ENCODE results near the gene SF3A1. TPM values are rescaled to one million over a fixed set of nuclear protein-coding genes. Genes with fewer than 3 reads are reported as not detected.

Gene SF3A1
- total RNA-seq, 1 experiment from 2014 or later, result 167 TPM

DNA sequence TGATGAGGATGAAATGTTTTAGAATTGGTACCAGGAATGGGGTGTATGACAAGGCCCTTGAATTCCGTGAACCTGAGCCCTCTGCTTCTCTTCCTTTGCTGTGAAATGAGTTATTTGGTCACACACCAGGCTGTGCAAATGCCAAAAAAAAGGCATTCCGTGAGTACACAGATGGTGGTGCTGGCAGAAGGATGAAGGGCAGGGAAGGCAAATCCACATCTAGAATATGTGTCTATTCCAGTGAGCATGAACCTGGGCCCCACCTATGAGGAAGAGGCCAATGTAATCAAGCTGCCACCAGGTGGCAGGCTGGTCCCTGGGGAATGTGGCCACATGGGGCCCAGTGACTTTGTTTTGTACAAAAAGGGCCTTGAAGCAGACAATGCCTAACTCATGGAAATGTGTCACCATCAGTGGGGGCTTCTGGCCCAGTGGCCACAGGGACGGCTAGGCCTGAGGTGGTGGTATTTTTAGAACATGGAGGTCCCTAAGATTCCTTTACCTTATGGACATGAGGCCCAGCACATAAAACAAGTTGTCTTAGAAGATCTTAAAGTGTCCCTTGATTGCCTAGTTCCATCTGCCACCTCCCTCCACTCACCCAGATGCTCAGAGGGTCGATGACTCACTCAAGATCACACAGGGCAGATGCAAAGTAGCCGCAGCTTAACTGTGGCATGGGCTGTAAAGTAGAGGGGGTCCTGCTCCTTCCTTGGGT, 34.4 kb upstream of the SF3A1 start:
- TF ChIP-seq, protein P1, sequence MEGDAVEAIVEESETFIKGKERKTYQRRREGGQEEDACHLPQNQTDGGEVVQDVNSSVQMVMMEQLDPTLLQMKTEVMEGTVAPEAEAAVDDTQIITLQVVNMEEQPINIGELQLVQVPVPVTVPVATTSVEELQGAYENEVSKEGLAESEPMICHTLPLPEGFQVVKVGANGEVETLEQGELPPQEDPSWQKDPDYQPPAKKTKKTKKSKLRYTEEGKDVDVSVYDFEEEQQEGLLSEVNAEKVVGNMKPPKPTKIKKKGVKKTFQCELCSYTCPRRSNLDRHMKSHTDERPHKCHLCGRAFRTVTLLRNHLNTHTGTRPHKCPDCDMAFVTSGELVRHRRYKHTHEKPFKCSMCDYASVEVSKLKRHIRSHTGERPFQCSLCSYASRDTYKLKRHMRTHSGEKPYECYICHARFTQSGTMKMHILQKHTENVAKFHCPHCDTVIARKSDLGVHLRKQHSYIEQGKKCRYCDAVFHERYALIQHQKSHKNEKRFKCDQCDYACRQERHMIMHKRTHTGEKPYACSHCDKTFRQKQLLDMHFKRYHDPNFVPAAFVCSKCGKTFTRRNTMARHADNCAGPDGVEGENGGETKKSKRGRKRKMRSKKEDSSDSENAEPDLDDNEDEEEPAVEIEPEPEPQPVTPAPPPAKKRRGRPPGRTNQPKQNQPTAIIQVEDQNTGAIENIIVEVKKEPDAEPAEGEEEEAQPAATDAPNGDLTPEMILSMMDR (IDR thresholded peaks at IDR 0.05; ENCODE audit: unreplicated experiment), result peak; percentile 81
- no peaks in the 10 kb centered on the region for H3K27me3 Mint-ChIP-seq (ENCODE audit: insufficient read depth, unreplicated experiment)
- no TSS peak for BruUV-seq (replicated peaks)
- ChIA-PET POLR2A (interaction anchor here (1.0 to 16.9 kb wide), 6 partner anchors 21 to 364 kb away, joined by 3 to 532 read pairs (median 5); partner anchors contain the start of gene MTFP1), CTCF (interaction anchor here (0.6 to 6.3 kb wide), 36 partner anchors 10 to 424 kb away, joined by 3 to 83 read pairs (median 4); partner anchors contain the start of genes CASTOR1 and MTFP1)
- peaks cover 7% of the 10 kb centered on the region for H3K36me3 Mint-ChIP-seq (ENCODE audit: insufficient read depth, unreplicated experiment)
- no peak overlapping the region for H3K4me3 Mint-ChIP-seq (ENCODE audit: unreplicated experiment)
- no peaks in the 10 kb centered on the region for H3K9me3 Mint-ChIP-seq (ENCODE audit: unreplicated experiment)
- intact Hi-C loops (cut with micrococcal nuclease), result loop anchor here (1.0 kb wide), 1 partner anchor 35 kb away; no protein-coding TSS in a partner anchor
- H3K4me1 Mint-ChIP-seq (ENCODE audit: insufficient read depth, unreplicated experiment), result peaks cover 10% of the 10 kb centered on the region
- DNase-seq (ENCODE audit: unreplicated experiment), result peak; percentile 85
- H3K27ac Mint-ChIP-seq (ENCODE audit: low read depth, unreplicated experiment), result no peak overlapping the region

DNA sequence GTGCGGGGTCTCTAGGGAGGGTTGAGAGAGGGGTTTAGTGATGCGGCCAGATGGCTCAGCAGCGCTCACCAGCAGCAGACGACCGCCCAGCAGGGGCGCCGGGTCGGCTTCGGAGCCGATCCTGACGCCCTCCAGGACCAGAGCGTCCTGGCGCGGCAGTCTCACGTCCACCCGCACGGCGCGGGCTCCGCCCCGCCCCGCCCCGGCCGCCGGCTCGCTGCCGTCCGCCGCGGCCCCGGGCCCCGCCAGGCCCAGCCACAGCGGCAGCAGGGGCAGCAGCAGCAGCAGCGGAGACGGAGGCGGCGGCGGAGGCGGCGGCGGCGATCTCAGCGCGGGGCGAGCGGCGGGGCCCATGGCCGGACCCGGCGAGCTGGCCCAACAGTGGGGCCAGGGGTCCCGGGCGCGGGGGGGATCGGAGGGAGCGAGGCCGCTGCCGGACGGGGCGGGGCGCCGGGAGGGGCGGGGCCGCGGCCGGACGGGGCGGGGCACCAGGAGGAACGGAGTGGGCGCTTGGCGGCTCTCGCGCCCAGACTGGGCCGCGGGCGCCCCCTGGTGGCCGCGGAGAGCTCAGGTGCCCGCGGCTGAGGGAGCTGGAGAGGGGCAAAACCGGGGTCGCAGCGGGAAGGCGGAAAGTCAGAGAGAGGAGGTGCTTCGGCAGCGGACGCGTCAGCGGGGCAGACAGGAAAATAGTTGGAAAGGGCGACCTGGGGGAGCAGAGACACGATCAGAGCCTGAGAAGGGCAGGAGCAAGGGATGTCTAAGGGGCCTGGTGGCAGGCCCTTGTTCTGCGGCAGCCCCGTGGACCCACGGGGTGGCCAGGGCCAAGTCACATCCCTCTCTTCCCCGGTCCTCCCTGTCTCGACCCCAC, 30.5 kb upstream of the SF3A1 start, which contains the start of gene RNF215:
Gene RNF215, minus strand, starts transcription at position 452 of the 868 bp plus-strand sequence. Its CDS starts 98 bp downstream, at position 354.
- no peaks in the 10 kb centered on the region for H3K9me3 Mint-ChIP-seq (ENCODE audit: unreplicated experiment)
- intact Hi-C loops (cut with micrococcal nuclease), result loop anchor here (1.0 kb wide), 4 partner anchors 99 to 279 kb away; no protein-coding TSS in a partner anchor
- peaks cover 12% of the 10 kb centered on the region for H3K4me1 Mint-ChIP-seq (ENCODE audit: insufficient read depth, unreplicated experiment)
- H3K27me3 Mint-ChIP-seq (ENCODE audit: insufficient read depth, unreplicated experiment), result no peaks in the 10 kb centered on the region
- H3K27ac Mint-ChIP-seq (ENCODE audit: low read depth, unreplicated experiment), result peak within 1 kb of the TSS; percentile 74
- DNase-seq (ENCODE audit: unreplicated experiment), result peak; percentile 74
- ChIA-PET CTCF (interaction anchor here (0.6 to 6.3 kb wide), 33 partner anchors 8 to 620 kb away, joined by 3 to 48 read pairs (median 3); partner anchors contain the start of genes CASTOR1, MTFP1, SEC14L2 and UQCR10), POLR2A (interaction anchor here (0.6 to 16.9 kb wide), 8 partner anchors 11 to 124 kb away, joined by 3 to 532 read pairs (median 3); partner anchors contain the start of genes CCDC157, MTFP1 and SF3A1)
- H3K36me3 Mint-ChIP-seq (ENCODE audit: insufficient read depth, unreplicated experiment), result peaks cover 8% of the 10 kb centered on the region
- TF ChIP-seq, protein P1 (IDR thresholded peaks at IDR 0.05; ENCODE audit: unreplicated experiment), result peak; percentile 95
- H3K4me3 Mint-ChIP-seq (ENCODE audit: unreplicated experiment), result peak within 1 kb of the TSS; percentile 79
- BruUV-seq (replicated peaks), result no TSS peak

DNA sequence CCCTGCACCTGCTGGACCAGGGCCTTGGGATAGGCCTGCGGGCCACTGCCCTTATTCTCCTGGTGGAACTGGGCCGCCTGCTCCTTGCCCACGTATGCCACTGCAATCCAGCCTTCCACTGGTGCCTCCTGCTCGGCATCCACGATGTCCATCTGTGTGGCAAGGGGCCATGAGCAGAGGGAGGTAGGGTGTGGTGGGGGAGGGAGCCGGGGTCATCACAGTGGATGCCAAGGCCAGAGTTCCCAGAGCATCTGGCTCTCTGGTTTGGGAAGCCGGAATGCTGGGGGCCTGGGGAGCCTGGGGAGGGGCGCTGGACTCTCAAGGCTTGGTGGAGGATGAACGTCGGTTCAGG, 29.9 kb upstream of the SF3A1 start:
- peak overlapping the region; percentile 74 for H3K27ac Mint-ChIP-seq (ENCODE audit: low read depth, unreplicated experiment)
- H3K27me3 Mint-ChIP-seq (ENCODE audit: insufficient read depth, unreplicated experiment), result no peaks in the 10 kb centered on the region
- no peak for DNase-seq (ENCODE audit: unreplicated experiment)
- H3K9me3 Mint-ChIP-seq (ENCODE audit: unreplicated experiment), result no peaks in the 10 kb centered on the region
- no TSS peak for BruUV-seq (replicated peaks)
- peak overlapping the region; percentile 79 for H3K4me3 Mint-ChIP-seq (ENCODE audit: unreplicated experiment)
- H3K36me3 Mint-ChIP-seq (ENCODE audit: insufficient read depth, unreplicated experiment), result peaks cover 14% of the 10 kb centered on the region
- CTCF ChIA-PET, result interaction anchor here (0.6 to 2.6 kb wide), 14 partner anchors 12 to 278 kb away, joined by 3 to 22 read pairs (median 4); partner anchors contain the start of gene MTFP1
- TF ChIP-seq, protein P1 (IDR thresholded peaks at IDR 0.05; ENCODE audit: unreplicated experiment), result no peak
- POLR2A ChIA-PET, result interaction anchor here (1.2 kb wide), 2 partner anchors 99 to 123 kb away, joined by 3 to 5 read pairs; no protein-coding TSS in a partner anchor
- intact Hi-C loops (cut with micrococcal nuclease), result no loop called here
- peaks cover 12% of the 10 kb centered on the region for H3K4me1 Mint-ChIP-seq (ENCODE audit: insufficient read depth, unreplicated experiment)

Data from MCF 10A (cell line).